NCI-H1092 treated with DMSO at 0.1 percent for 48 hours (cell line): ENCODE data around the gene UPF2.

Source experiments
- DNase-seq: peaks from one replicate; lab custom pipeline; 2025; lab: John Stamatoyannopoulos, UW

UPF2 gene

GRCh38 chr10:11962176-11962575, 80.4 kb downstream of the UPF2 start:
- no peak for DNase-seq

- DNase-seq: no peak
These were observed 80.8 kb downstream of the UPF2 start for GRCh38 chr10:11961771-11962170.

- DNase-seq: no peak
These were observed 82.6 kb downstream of the UPF2 start for GRCh38 chr10:11959966-11960365.

- DNase-seq: no peak
These were observed 83.7 kb downstream of the UPF2 start for GRCh38 chr10:11958956-11959355.

GRCh38 chr10:11951695-11952094, 90.9 kb downstream of the UPF2 start:
- no peak for DNase-seq

- DNase-seq: no peak
These were observed 92.1 kb downstream of the UPF2 start for GRCh38 chr10:11950325-11951018.

- DNase-seq: no peak
These were observed 93.5 kb downstream of the UPF2 start for GRCh38 chr10:11949152-11949551.

GRCh38 chr10:11946652-11947051, 96.0 kb downstream of the UPF2 start:
- DNase-seq: no peak

GRCh38 chr10:11936389-11937152, 106.0 kb downstream of the UPF2 start:
- DNase-seq: no peak

- DNase-seq: no peak
These were observed 108.3 kb downstream of the UPF2 start for GRCh38 chr10:11934262-11934661.

- DNase-seq: no peak
These were observed 108.9 kb downstream of the UPF2 start for GRCh38 chr10:11933577-11934223.

- DNase-seq: no peak
These were observed 111.6 kb downstream of the UPF2 start for GRCh38 chr10:11931038-11931437.

GRCh38 chr10:11930312-11930978, 112.2 kb downstream of the UPF2 start:
- DNase-seq: no peak

GRCh38 chr10:11927746-11928145, 114.9 kb downstream of the UPF2 start:
- DNase-seq: no peak

GRCh38 chr10:11921800-11922392, 120.7 kb downstream of the UPF2 start:
- DNase-seq: no peak

GRCh38 chr10:11919271-11919670, 123.3 kb downstream of the UPF2 start:
- DNase-seq: no peak

- DNase-seq: no peak
These were observed 124.2 kb downstream of the UPF2 start for GRCh38 chr10:11918384-11918783.

- no peak for DNase-seq
These were observed 129.4 kb downstream of the UPF2 start for GRCh38 chr10:11913079-11913641.

- no peak for DNase-seq
These were observed 132.5 kb downstream of the UPF2 start for GRCh38 chr10:11910102-11910501.

- no peak for DNase-seq
These were observed 133.0 kb downstream of the UPF2 start for GRCh38 chr10:11909618-11910017.

GRCh38 chr10:11908991-11909390, 133.6 kb downstream of the UPF2 start:
- DNase-seq: no peak

GRCh38 chr10:11908536-11908935, 134.1 kb downstream of the UPF2 start:
- no peak for DNase-seq
